Peyer's patch (tissue), 4 donors: ENCODE results near the gene SLC47A2.

Source experiments
- CTCF ChIP-seq, 6 experiments: fragments of 450-650 bp in 4 of 6; fragments of 200-600 bp in 2 of 6; sonication (generic) in 1 of 6; IDR thresholded peaks; one replicate each; pipeline ENCODE4 v1.5.1; 2017 to 2019; ENCODE audit warnings: antibody characterized with exemption in 6 of 6, mild to moderate bottlenecking in 3 of 6, moderate library complexity in 1 of 6
- POLR2A ChIP-seq, 2 donors: fragments of 450-650 bp; IDR thresholded peaks; one replicate each; pipeline ENCODE4 v1.5.1; 2017; ENCODE audit warnings: antibody characterized with exemption in 2 of 2, mild to moderate bottlenecking in 2 of 2, moderate library complexity in 2 of 2

GRCh38 chr17:19759568-19760549 is 43.5 kb upstream of the SLC47A2 start:
- TF ChIP-seq CTCF (IDR thresholded peaks at IDR 0.05) (no peak), POLR2A (IDR thresholded peaks at IDR 0.05) (no peak)
